Measurements from ENCODE around the gene ULBP1.
"Not testable (repeated sequence)": the region's sequence is repeated elsewhere in the genome, so short reads cannot be mapped to it uniquely, and the experiment has no call there.

ULBP1 gene

DNA sequence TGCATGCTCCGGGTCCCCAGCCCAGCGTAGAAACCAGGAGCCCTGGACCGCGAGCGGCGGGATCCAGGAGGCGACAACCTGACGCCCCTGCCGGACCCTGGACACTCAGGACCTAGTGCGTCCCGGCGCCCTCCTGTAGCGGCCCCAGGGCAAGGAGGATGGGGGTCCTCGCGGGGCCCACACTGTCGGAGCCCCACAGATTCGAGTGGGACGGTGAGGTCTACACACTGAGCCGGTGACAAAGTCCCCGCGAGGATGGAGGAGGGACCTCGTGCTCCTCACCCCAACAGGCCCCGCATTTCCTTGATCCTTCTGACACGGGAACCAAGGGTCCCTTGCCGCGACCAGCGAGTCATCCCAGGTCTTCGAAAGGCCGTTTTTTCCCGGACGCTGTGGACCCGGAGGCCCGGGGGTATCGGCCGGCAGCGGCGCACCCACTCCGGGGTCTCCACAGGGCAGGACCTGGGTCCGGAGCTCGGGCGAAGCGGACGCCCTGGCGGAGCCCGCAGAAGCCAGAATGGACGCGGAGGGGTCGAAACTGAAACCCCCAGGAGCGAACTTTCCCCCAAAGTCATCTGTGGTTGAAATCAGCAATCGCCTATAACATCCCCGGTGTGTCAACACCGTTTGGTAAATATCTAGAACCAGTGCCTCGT lies 9.3 kb upstream of the ULBP1 start:
- not testable (repeated sequence) for DNase-seq

DNA sequence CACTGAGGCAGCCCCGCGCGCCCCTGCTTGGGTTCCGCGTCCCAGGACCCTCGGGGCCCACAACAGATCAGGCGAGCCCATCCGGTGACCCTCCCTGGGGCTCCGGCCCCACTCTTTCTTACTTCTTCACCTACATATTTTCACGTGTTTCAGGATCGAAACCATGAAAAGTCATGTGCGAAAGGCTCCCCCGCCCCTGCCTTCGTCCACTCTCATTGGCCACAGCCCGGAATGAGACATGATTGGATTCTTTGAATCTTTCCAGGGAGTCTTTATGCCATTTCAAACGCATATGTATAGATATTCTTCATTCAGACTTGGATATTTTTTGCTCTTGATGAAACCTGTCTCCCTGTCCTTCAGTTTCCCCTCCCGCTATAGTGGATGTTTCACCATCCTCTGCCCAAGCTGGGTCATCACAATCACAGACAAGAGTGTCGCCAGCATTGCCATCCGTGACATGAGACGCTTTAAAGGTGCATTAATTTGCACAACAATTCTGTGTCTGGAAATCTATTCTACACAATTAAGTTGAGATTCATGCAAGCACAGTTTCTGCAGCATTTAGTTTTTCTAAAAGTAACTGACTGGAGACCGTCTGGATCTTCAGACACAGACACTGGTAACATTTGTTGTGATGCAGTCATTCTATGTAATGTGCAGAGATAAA lies 8.6 kb upstream of the ULBP1 start:
- DNase-seq: not testable (repeated sequence)

DNA sequence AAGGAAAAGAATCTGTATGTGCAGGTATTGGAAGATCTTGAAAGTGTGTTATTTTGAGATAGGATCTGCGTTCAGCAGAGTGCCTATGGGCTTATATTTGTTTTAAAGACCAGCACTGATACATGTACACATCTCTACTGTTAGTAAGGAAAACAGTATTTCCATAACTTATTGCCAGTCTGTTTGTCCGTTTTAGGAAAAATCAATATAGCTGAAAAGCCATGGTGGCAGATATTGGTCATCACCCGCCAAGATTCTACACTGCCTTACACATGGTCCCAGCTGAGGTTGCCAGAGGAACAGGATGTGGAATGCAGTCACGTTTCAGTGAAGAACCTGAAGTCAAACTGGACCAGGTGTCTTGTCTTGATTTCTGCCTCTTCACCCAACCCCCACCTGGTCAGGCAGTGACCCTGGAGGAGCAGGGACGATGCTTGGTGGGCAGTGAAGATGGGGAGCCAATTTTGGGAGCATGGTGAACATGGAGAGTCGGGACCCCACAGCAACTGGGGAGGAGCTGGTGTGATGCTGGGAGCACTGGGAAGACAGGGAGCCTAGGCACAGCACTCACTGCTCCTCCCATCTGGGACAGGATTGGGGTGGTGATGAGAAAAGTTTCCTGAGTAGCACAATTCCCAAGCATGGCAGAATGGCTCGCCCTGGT lies 8.0 kb upstream of the ULBP1 start:
- DNase-seq: not testable (repeated sequence)

DNA sequence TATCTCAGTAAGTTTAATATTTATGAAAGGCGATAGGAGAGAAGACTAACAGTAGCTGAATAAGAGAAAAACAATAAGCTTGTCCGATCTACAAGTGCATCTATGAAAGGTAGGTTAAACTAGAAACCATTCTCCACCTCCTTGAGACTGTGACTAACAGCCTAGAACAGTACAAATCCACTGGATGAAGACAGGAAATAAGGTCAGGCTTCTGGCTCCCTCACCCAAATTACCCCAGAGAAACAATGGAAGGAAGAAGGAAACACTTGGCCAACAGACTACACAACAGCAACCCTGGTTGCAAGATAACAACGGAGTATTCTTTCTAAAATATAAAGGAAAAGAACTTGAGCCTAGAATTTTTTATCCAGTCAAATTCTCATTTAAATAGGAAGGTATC lies 5.6 kb upstream of the ULBP1 start:
- not testable (repeated sequence) for DNase-seq

DNA sequence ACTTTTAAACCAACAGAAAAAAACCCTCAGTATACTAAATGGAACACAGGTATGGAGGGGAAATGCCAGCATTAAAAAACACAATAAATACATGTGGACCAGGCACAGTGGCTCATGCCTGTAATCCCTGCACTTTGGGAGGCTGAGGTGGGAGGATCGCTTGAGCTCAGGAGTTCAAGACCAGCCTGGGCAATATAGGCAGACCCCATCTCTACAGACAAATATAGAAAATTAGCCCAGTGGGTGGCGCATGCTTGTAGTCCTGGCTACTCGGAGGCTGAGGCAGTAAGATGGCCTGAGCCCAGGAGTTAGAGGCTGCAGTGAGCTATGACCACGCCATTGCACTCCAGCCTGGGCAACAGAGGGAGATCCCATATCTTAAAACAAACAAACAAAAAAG lies 3.9 kb upstream of the ULBP1 start:
- not testable (repeated sequence) for DNase-seq

DNA sequence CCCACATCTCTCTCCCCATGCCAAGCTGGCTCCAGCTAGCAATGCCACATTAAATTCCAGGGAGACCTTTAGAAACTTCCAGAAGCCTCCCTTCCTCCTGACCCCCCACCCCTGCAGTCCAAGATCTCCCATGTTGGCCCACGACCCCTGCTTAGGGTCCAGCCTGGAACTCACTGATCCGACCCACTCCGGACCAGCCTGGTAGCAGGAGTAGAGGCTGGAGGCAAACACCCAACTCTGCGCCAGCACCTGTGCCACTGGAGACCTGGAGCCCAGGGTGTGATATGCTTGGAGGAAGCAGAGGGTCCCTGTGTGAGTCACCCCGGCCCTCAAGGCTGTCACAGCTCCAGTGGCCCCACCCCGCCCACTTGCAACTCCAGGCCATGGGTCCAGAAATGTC lies 3.3 kb upstream of the ULBP1 start:
- no peak for DNase-seq

DNA sequence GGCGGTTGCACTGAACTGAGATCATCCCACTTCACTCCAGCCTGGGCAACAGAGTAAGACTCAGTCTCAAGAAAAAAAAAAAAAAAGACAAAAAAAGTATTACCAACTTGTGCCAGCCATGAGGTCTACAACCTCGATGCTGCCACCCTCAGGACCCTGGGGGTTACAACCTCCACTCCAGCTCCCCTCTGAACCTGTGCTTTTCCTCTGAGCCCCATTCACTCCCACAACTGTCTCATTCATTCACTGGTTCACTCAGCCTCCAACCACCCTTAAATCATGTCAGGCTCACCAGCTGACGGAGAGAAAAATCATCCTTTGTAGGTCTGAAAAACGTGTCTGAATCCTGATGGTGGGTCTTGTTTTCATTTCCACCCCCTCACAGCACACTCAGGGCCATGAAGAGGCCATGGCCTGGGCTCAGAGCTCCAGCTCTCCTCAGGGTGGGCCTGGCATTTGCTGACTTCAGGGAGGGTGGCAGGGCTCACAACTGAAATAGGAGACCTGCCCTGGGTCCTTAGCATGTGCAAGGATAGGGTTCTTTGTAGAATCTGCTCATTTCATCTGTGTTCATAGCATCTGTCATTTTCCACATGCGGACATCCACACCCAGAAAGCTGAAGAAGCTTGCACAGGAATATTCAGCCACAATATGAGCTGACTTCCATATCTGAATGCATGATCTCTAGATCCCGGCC lies 1.9 kb upstream of the ULBP1 start:
- DNase-seq: no peak

DNA sequence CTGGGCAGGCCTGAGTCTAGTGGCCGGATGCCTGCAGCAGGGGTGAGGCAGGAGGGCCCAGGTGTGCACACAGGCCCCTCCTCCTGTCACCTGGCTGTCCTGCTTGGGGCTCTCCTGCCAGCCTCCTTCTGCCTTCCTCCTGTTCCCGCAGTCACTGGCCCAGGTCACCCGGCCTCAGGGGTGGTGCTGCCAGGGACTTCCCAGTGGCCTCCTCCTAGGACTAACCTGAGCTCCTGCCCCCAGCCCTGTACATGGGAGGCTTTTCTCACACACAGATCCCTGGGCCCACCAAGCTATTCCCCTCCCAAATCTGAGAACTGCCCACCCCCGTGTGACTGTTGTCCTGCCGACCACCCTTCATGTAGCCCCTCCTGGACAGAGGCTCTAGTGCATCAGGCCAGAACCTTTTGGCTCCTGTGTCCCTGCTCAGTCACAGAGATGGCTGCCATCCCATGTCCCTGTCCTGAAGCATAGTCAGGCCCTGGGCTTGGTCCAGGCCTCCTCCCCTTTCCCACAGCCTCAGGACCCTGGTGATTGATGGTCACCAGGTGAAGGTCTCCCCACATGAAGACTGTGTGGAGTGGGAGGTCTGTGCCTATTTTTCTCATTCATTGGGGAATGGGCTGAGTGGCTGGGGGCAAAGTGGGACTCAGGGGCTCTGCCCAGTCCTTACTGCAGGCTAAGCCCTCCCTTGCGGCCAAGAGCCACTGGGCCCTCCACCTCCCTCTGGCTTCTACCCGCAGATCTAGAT lies 1.1 kb upstream of the ULBP1 start:
- DNase-seq: no peak

DNA sequence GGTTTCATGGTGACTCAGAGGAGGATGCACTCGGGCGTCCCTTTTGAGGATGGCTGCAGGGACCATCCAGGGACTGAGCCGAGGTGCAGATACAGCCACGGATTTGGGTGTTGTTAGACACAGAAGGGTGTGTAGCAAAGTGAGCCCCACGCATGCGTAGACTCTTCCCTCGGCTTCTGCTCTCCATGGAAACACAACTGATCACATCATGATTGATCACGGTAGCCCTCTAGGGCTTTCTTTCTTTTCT lies 606 bp upstream of the ULBP1 start:
- no peak for DNase-seq

DNA sequence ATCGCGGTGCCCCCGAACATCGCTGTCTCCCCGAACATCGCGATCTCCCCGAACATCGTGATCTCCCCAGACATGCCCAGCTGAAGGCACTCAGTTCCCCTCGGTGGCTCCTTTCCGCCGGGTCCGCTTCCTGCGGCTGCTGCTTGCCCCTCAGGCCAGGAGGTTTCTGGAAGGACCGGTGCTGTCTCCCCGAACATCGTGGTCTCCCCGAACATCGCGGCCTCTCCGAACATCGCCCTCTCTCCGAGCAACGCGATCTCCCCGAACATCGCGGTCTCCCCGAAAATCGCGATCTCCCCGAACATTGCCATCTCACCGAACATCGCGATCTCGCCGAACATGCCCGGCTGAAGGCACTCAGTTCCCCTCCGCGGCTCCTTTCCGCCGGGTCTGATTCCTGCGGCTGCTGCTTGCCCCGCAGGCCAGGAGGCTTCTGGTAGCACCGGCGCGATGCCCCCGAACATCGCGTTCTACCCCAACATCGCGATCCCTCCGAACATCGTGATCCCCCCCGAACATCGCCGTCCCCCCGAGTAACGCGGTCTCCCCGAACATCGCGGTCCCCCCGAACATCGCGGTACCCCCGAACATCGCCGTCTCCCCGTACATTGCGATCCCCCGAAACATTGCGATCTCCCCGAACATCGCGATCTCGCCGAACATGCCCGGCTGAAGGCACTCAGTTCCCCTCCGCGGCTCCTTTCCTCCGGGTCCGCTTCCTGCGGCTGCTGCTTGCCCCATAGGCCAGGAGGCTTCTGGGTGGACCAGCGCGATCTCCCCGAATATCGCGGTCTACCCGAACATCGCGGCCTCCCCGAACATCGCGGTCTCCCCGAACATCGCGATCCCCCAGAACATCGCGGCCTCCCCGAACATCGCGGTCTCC lies 808 bp downstream of the ULBP1 start:
- no peak for DNase-seq

DNA sequence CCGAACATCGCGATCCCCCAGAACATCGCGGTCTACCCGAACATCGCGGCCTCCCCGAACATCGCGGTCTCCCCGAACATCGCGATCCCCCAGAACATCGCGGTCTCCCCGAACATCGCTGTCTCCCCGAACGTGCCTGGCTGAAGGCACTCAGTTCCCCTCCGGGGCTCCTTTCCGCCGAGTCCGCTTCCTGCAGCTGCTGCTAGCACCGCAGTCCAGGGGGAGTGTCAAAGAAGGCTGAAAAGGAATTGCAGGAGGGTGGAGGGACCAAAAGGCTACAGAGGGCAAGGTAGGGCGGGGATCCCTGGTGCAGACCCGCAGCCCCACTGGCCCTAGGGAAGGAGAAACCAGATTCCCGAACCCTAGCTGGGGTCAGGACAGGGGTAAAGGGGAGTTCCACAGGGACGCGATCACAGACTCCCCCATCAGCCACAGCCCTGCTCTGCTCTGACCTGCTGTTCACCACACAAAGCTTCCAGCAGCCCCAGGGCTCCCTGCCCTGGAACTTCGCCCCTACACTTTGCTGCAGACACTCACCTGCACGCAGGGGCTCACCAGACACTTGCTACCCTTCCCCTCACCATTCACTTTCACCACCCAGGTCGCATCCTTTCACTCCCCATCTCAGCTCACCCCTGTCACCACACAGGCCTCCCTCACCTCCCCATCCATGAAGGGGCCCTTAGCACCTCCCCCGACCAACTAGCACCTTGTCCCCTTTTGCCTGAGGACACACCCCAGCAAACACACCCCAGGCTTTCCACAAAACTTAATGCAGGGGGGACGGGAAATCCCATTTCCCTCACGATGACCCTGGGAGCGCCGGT lies 1.7 kb downstream of the ULBP1 start:
- no peak for DNase-seq

DNA sequence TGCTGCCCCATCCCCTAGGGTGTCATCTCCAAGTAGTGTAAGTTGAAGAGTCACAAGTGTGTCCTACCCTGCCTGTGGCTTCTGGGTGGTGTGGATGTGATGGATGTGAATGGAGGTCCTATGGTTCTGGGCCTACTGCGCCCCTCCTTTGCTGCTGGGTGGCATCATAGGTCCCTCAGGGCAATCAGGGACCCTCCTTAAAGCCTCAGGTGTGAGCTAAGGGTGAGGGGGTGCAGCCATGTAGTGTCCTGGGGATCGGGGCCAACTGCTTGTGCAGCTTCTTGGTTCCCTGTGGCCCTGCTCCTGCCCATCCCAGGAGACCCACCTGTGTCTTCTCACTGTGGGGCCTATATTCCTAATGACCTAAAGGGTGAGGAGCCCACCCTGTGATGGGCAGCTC lies 2.6 kb downstream of the ULBP1 start:
- DNase-seq: not testable (repeated sequence)

DNA sequence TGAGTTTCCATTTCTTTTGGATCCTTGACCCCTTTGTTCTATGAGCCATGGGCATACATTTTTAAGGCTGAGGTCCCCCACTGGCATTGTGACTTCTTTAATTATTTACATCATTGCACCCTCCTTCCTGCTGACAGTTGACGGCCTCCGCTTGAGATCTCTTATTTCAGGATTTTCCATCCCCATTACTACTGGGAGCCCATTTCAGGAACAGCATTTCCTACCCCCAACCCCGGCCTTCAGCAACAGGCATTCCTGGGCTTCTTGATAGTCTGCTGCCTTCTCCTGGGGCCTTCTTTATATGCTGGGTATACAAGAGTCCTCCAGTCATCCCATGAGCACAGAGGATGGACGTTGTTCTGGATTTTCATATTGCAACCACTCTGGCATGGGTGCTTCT lies 3.8 kb downstream of the ULBP1 start:
- DNase-seq: no peak

DNA sequence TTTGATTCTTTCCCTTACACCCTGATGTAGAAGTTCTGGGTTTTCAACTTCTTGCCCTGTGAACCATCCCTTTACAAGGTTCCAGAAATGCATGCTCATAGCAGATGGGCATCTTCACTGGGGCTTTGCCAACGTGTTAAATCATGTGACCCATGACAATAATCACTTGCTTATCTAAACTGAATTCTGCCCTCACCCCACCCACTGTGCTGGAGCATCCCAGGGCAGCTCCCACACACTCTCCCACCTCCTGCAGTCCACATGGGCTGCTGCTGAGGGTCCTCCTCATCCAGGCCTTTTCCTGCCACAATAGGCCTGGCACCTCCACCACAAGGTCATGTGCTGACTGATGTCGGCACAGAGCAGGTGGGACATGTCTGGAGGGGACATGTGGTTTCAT lies 4.3 kb downstream of the ULBP1 start:
- not testable (repeated sequence) for DNase-seq

DNA sequence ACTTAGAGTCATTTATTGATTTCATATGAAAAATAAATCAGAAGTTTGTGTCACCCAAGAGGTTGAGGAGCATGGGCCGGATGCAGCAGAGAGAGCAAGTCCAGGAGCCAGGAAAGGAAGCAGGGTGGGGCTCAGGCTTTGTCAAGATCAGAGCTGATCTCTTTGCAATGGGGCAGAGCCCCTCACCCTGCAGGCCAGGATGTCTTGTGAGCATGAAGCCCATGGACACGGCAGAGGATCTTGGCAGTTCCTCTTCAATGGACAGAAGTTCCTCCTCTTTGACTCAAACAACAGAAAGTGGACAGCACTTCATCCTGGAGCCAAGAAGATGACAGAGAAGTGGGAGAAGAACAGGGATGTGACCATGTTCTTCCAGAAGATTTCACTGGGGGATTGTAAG lies 5.2 kb downstream of the ULBP1 start:
- DNase-seq: not testable (repeated sequence)

DNA sequence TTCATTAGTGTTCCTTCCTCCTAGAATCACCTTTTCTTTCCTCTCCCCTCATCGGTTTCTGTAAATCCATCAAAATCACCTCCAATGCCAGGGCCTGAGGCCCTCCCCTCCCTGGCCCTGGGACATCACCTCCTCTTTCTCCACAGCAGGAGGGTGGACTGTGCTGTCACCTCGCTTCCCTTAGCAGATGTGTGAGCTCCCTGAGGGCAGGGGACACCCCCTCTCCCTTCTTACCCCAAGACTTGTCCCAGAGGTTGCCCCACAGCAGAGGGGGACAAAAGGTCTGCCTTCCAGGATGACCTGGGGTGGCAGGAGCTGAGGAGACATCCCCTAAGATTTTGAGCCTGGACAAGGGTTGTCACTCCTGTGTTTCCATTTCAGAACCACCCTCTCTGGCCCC lies 5.9 kb downstream of the ULBP1 start:
- no peak for DNase-seq

DNA sequence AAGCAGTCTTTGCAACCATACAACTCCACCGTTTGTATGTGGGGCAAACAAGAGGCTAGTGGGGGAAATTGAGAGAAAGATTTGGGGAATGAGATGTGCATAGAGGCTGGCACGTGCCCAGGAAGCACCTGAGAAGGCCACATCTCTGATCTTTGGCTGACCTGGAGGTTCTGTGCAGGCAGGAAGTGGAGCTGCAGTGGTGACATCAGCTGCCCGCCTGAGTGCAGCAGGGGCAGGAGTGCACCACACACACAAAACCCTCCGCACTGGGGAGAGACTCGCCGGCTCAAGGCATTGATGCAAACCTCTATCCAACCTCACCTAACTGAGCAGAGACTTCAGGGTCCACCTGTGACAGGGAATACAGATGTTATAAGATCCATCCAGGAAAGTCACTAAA lies 10.7 kb downstream of the ULBP1 start:
- not testable (repeated sequence) for DNase-seq

DNA sequence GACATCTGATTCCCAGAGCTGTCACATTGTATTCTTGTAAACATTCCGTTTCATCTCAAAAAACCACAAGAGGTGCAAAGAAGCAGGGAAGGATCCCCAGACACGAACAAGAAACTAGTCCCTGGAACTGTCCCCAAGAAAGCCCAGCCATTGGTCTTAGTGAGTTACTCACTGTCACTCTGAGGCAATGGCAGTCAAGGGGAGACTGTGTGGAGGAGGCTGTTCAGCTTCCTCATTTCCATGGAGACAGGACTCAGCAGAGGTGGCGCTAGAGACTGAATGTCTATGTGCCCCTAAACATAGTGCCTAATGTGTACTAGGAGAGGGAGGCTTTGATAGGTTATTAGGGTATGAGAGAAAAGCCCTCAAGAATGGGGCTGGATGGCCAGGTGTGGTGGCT lies 11.1 kb downstream of the ULBP1 start:
- no peak for DNase-seq

DNA sequence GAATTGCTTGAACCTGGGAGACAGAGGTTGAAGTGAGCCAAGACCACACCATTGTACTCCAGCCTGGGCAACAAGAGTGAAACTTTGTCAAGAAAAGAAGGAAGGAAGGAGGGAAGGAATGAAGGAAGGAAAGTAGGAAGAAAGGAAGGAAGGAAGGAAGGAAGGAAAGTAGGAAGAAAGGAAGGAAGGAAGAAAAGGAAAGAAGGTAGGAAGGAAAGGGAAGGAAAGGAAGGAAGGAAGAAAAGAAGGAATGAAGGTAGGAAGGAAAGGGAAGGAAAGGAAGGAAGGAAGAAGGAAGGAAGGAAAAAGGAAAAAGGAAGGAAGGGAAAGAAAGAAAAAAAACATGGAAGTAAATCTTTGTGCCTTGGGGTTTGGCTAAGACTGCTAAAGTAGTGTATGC lies 11.7 kb downstream of the ULBP1 start:
- DNase-seq: no peak

DNA sequence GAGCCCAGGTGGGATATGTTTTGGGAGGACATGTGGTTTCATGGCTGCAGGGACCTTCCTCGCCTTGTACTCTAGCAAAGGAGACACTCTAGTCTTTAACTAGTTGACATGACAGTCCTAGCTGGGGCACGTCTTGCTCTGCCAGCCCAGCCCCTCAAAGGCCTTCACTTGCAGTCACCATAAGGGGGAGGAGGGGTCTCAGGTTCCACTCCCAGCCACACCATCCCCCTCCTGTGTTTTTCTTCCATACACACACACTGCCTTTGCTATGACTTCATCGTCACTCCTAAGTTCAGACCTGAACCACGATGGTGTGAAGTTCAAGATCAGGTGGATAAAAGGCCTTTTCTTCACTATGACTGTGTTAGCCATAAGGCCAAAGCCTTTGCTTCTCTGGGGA lies 13.5 kb downstream of the ULBP1 start:
- no peak for DNase-seq

DNA sequence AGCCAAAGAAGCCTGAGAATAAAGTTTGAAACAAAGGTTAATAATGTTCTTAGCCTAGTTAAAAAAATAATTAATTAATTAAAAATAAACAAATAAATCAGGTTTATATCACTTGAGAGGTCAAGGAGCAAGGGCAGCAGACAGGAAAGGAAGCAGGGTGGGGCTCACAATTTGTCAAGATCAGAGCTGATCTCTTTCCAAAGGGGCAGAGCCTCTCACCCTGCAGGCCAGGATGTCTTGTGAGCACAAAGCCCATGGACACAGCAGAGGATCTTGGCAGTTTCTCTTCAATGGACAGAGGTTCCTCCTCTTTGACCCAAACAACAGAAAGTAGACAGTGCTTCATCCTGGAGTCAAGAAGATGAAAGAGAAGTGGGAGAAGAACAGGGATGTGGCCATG lies 14.9 kb downstream of the ULBP1 start:
- DNase-seq: no peak

All from cortex of kidney (tissue), 1 donor.